GM23338 (cell line): ENCODE measurements around the gene PLPPR5. TPM values are rescaled to one million over a fixed set of nuclear protein-coding genes. Genes with fewer than 3 reads are reported as not detected.
"Not testable (repeated sequence)": the region's sequence is repeated elsewhere in the genome, so short reads cannot be mapped to it uniquely, and the experiment has no call there.

ENCODE experiments used
- ATAC-seq: fragments of 200-7000 bp; cut with Tn5 transposase; 3 replicates; pipeline ENCODE4 v1.9.1; 2020
- DNase-seq: peaks from one replicate; pipeline ENCODE4 v3.0.0-alpha.2; 2015; ENCODE audit warnings: low spot score
- H2AFZ ChIP-seq: fragments of 200-600 bp; sonication (generic); 2 replicates; pipeline ENCODE4 v1.8.0; 2016; ENCODE audit warnings: antibody characterized with exemption, mild to moderate bottlenecking, moderate library complexity
- H3F3A ChIP-seq: fragments of 200-600 bp; sonication (generic); replicated peaks from 2 replicates; pipeline ENCODE4 v1.8.0; 2017; ENCODE audit warnings: antibody characterized with exemption, mixed run types, low read depth
- H3K27ac ChIP-seq: fragments of 200-600 bp; sonication (generic); 2 replicates; pipeline ENCODE4 v1.6.1; 2016; ENCODE audit warnings: low read depth
- H3K27me3 ChIP-seq: fragments of 200-600 bp; sonication (generic); 2 replicates; pipeline ENCODE4 v1.8.0; 2016; ENCODE audit warnings: mild to moderate bottlenecking, mixed run types, moderate library complexity; ENCODE audit not compliant: insufficient read depth
- H3K36me3 ChIP-seq: fragments of 200-600 bp; sonication (generic); 2 replicates; pipeline ENCODE4 v1.8.0; 2016; ENCODE audit warnings: mild to moderate bottlenecking; ENCODE audit not compliant: insufficient read depth
- H3K4me1 ChIP-seq: fragments of 200-600 bp; sonication (generic); 2 replicates; pipeline ENCODE4 v1.8.0; 2016; ENCODE audit warnings: mild to moderate bottlenecking, moderate library complexity; ENCODE audit not compliant: insufficient read depth
- H3K4me2 ChIP-seq: fragments of 200-600 bp; sonication (generic); 2 replicates; pipeline ENCODE4 v1.7.1; 2017; ENCODE audit warnings: mixed run types
- H3K4me3 ChIP-seq: fragments of 200-600 bp; sonication (generic); 2 replicates; pipeline ENCODE4 v1.6.1; 2016; ENCODE audit warnings: mixed run types
- H3K79me2 ChIP-seq: fragments of 200-600 bp; sonication (generic); replicated peaks from 2 replicates; pipeline ENCODE4 v1.8.0; 2017; ENCODE audit warnings: mild to moderate bottlenecking; ENCODE audit not compliant: insufficient read depth
- H3K9me2 ChIP-seq: fragments of 200-600 bp; sonication (generic); 2 replicates; pipeline ENCODE4 v1.8.0; 2017; ENCODE audit not compliant: insufficient read depth
- H4K20me1 ChIP-seq: fragments of 200-600 bp; sonication (generic); replicated peaks from 2 replicates; pipeline ENCODE4 v1.8.0; 2017; ENCODE audit warnings: mild to moderate bottlenecking; ENCODE audit not compliant: insufficient read depth
- H3K27ac Mint-ChIP-seq: 2 replicates; pipeline ENCODE4 v1.8.0; 2020; ENCODE audit warnings: inconsistent platforms, mild to moderate bottlenecking, moderate library complexity, mixed read lengths
- H3K27me3 Mint-ChIP-seq: 3 replicates; pipeline ENCODE4 v1.8.0; 2022; ENCODE audit warnings: low read depth, mild to moderate bottlenecking, moderate library complexity, mixed read lengths, inconsistent platforms; ENCODE audit not compliant: insufficient read depth, poor library complexity
- H3K36me3 Mint-ChIP-seq: 3 replicates; pipeline ENCODE4 v1.8.0; 2021; ENCODE audit warnings: low read depth, mild to moderate bottlenecking, inconsistent platforms, moderate library complexity, mixed read lengths
- H3K4me1 Mint-ChIP-seq: 3 replicates; pipeline ENCODE4 v1.8.0; 2020; ENCODE audit warnings: mild to moderate bottlenecking, inconsistent platforms, mixed read lengths
- H3K4me3 Mint-ChIP-seq: 3 replicates; pipeline ENCODE4 v1.8.0; 2021; ENCODE audit warnings: moderate library complexity, mild to moderate bottlenecking, inconsistent platforms, mixed read lengths
- H3K9me3 Mint-ChIP-seq: 3 replicates; pipeline ENCODE4 v1.8.0; 2020; ENCODE audit warnings: moderate library complexity, mild to moderate bottlenecking, inconsistent platforms, mixed read lengths
- EZH2 ChIP-seq: fragments of 200-600 bp; sonication (generic); IDR thresholded peaks from one replicate; pipeline ENCODE4 v1.8.0; 2017; ENCODE audit warnings: antibody characterized with exemption, mild to moderate bottlenecking, low read depth; ENCODE audit not compliant: unreplicated experiment
- STAT1 ChIP-seq: IDR thresholded peaks from one replicate; pipeline ENCODE4 v1.6.1; 2016; ENCODE audit warnings: antibody characterized with exemption; ENCODE audit not compliant: unreplicated experiment
- ZNF114 ChIP-seq: fragments of 250-450 bp; sonication (Bioruptor Pico); IDR thresholded peaks from 2 replicates; pipeline ENCODE4 v1.5.0; 2020; ENCODE audit warnings: mild to moderate bottlenecking, moderate library complexity
- ZNF331 ChIP-seq: fragments of 250-450 bp; sonication (Bioruptor Pico); IDR thresholded peaks from 2 replicates; pipeline ENCODE4 v1.5.0; 2020; ENCODE audit warnings: low read depth, mild to moderate bottlenecking, moderate library complexity
- polyA plus RNA-seq: library from polyadenylated mRNA; unstranded; fragments of >200 nt; fragmentation: Nextera tagmentation; extraction: Ambion mirVana; gene quantifications from 2 replicates; pipeline ENCODE4 v1.2.1, GENCODE V29; 2016
- total RNA-seq: library from RNA; depleted of rRNA; stranded (reverse); fragments of >200 nt; shearing (Covaris generic); gene quantifications from 2 replicates; pipeline ENCODE4 v1.2.3, GENCODE V29; 2014
- TF ChIP-seq, protein P1 (sequence below): fragments of 250-450 bp; sonication (Bioruptor Pico); IDR thresholded peaks from 2 replicates; pipeline ENCODE4 v1.5.0; 2020; ENCODE audit warnings: mild to moderate bottlenecking, moderate library complexity
- TF ChIP-seq, protein P2 (sequence below): IDR thresholded peaks from 2 replicates; pipeline ENCODE4 v1.6.1; 2016; ENCODE audit warnings: antibody characterized with exemption
- TF ChIP-seq, protein P3 (sequence below), 2 experiments: fragments of 200-600 bp in 1 of 2; sonication (generic) in 1 of 2; conservative IDR thresholded peaks; 2 replicates each; pipeline versions ENCODE4 v1.5.1 to v1.6.1; 2016 to 2017; ENCODE audit warnings: antibody characterized with exemption in 2 of 2, low read depth in 2 of 2, mild to moderate bottlenecking in 2 of 2, moderate library complexity in 1 of 2

Gene PLPPR5
- total and polyA plus RNA-seq, 2 experiments from 2014 or later: 3.2 to 4.2 TPM

DNA sequence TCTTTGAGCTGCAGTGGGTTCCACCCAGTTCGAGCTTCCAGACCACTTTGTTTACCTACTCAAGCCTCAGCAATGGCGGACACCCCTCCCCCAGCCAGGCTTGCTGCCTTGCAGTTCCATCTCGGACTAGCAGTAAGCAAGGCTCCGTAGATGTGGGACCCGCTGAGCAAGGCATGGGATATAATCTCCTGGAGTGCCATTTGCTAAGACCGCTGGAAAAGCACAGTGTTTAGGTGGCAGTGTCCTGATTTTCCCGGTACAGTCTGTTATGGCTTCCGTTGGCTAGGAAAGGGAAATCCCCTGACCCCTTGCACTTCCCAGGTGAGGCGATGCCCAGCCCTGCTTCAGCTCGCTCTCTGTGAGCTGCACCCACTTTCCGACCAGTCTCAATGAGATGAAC lies 123.4 kb downstream of the PLPPR5 start:
- H2AFZ ChIP-seq, H3K36me3 ChIP-seq, H3K4me3 ChIP-seq, H3K27me3 ChIP-seq, H3K27ac ChIP-seq, DNase-seq, H3K27ac Mint-ChIP-seq, H3K4me1 Mint-ChIP-seq, ATAC-seq, H3K4me2 ChIP-seq, H3K4me3 Mint-ChIP-seq, H3K27me3 Mint-ChIP-seq, H3K79me2 ChIP-seq, H3K9me2 ChIP-seq, H3K4me1 ChIP-seq, H4K20me1 ChIP-seq, H3F3A ChIP-seq: not testable (repeated sequence)
- Mint-ChIP-seq H3K36me3 (peaks cover 21% of the 10 kb centered on the region; the same call in 2 of the 3 replicates), H3K9me3 (peaks cover 24% of the 10 kb centered on the region)

DNA sequence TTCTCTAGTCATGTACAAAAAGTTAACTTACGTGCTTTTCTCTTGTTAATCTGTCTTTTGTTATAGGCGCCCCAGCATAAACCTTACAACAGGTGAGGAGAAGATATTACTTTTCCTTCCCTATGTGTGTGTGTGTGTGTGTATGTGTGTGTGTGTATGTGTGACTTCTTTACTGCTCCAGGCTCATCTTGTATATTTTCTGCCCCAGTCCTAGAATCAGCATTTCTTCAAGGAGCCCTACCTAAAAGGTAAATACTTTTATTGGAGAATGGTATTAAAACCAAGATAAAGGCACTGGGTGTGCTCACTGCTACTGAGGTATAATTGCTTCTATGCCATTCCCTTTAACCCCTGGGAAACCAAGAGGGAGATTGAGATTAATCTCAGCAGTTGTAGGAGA lies 129.8 kb downstream of the PLPPR5 start:
- Mint-ChIP-seq H3K27ac (no peak overlapping the region), H3K9me3 (no peaks in the 10 kb centered on the region), H3K4me3 (no peak overlapping the region), H3K4me1 (peaks cover 10% of the 10 kb centered on the region), H3K27me3 (peaks cover 3% of the 10 kb centered on the region), H3K36me3 (no peaks in the 10 kb centered on the region)
- DNase-seq: no peak
- H3F3A ChIP-seq: no peaks in the 10 kb centered on the region
- no peak overlapping the region for H3K4me2 ChIP-seq
- H3K27me3 ChIP-seq: no peaks in the 10 kb centered on the region
- H3K9me2 ChIP-seq: peaks cover 9% of the 10 kb centered on the region
- no peaks in the 10 kb centered on the region for H4K20me1 ChIP-seq
- H3K4me1 ChIP-seq: 0 out of 2 replicates have a peak, but pooled peaks cover 5% of the 10 kb centered on the region
- no peaks in the 10 kb centered on the region for H3K36me3 ChIP-seq
- TF ChIP-seq, protein P1, sequence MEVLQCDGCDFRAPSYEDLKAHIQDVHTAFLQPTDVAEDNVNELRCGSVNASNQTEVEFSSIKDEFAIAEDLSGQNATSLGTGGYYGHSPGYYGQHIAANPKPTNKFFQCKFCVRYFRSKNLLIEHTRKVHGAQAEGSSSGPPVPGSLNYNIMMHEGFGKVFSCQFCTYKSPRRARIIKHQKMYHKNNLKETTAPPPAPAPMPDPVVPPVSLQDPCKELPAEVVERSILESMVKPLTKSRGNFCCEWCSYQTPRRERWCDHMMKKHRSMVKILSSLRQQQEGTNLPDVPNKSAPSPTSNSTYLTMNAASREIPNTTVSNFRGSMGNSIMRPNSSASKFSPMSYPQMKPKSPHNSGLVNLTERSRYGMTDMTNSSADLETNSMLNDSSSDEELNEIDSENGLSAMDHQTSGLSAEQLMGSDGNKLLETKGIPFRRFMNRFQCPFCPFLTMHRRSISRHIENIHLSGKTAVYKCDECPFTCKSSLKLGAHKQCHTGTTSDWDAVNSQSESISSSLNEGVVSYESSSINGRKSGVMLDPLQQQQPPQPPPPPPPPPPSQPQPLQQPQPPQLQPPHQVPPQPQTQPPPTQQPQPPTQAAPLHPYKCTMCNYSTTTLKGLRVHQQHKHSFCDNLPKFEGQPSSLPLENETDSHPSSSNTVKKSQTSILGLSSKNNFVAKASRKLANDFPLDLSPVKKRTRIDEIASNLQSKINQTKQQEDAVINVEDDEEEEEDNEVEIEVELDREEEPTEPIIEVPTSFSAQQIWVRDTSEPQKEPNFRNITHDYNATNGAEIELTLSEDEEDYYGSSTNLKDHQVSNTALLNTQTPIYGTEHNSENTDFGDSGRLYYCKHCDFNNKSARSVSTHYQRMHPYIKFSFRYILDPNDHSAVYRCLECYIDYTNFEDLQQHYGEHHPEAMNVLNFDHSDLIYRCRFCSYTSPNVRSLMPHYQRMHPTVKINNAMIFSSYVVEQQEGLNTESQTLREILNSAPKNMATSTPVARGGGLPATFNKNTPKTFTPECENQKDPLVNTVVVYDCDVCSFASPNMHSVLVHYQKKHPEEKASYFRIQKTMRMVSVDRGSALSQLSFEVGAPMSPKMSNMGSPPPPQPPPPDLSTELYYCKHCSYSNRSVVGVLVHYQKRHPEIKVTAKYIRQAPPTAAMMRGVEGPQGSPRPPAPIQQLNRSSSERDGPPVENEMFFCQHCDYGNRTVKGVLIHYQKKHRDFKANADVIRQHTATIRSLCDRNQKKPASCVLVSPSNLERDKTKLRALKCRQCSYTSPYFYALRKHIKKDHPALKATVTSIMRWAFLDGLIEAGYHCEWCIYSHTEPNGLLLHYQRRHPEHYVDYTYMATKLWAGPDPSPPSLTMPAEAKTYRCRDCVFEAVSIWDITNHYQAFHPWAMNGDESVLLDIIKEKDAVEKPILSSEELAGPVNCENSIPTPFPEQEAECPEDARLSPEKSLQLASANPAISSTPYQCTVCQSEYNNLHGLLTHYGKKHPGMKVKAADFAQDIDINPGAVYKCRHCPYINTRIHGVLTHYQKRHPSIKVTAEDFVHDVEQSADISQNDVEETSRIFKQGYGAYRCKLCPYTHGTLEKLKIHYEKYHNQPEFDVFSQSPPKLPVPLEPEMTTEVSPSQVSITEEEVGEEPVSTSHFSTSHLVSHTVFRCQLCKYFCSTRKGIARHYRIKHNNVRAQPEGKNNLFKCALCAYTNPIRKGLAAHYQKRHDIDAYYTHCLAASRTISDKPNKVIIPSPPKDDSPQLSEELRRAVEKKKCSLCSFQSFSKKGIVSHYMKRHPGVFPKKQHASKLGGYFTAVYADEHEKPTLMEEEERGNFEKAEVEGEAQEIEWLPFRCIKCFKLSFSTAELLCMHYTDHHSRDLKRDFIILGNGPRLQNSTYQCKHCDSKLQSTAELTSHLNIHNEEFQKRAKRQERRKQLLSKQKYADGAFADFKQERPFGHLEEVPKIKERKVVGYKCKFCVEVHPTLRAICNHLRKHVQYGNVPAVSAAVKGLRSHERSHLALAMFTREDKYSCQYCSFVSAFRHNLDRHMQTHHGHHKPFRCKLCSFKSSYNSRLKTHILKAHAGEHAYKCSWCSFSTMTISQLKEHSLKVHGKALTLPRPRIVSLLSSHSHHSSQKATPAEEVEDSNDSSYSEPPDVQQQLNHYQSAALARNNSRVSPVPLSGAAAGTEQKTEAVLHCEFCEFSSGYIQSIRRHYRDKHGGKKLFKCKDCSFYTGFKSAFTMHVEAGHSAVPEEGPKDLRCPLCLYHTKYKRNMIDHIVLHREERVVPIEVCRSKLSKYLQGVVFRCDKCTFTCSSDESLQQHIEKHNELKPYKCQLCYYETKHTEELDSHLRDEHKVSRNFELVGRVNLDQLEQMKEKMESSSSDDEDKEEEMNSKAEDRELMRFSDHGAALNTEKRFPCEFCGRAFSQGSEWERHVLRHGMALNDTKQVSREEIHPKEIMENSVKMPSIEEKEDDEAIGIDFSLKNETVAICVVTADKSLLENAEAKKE (CRISPR knock-in tag): no peak
- TF ChIP-seq, protein P2, sequence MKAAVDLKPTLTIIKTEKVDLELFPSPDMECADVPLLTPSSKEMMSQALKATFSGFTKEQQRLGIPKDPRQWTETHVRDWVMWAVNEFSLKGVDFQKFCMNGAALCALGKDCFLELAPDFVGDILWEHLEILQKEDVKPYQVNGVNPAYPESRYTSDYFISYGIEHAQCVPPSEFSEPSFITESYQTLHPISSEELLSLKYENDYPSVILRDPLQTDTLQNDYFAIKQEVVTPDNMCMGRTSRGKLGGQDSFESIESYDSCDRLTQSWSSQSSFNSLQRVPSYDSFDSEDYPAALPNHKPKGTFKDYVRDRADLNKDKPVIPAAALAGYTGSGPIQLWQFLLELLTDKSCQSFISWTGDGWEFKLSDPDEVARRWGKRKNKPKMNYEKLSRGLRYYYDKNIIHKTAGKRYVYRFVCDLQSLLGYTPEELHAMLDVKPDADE: no peak
- TF ChIP-seq ZNF114 (CRISPR knock-in tag) (no peak), ZNF331 (CRISPR knock-in tag) (no peak), EZH2 (no peak), STAT1 (no peak)
- TF ChIP-seq, protein P3, sequence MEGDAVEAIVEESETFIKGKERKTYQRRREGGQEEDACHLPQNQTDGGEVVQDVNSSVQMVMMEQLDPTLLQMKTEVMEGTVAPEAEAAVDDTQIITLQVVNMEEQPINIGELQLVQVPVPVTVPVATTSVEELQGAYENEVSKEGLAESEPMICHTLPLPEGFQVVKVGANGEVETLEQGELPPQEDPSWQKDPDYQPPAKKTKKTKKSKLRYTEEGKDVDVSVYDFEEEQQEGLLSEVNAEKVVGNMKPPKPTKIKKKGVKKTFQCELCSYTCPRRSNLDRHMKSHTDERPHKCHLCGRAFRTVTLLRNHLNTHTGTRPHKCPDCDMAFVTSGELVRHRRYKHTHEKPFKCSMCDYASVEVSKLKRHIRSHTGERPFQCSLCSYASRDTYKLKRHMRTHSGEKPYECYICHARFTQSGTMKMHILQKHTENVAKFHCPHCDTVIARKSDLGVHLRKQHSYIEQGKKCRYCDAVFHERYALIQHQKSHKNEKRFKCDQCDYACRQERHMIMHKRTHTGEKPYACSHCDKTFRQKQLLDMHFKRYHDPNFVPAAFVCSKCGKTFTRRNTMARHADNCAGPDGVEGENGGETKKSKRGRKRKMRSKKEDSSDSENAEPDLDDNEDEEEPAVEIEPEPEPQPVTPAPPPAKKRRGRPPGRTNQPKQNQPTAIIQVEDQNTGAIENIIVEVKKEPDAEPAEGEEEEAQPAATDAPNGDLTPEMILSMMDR (conservative IDR thresholded peaks at IDR 0.05; ENCODE audit: low read depth in 2 of 2): no peak
- H3K4me3 ChIP-seq: no peak overlapping the region
- H3K79me2 ChIP-seq: no peaks in the 10 kb centered on the region
- no peak overlapping the region for H3K27ac ChIP-seq
- H2AFZ ChIP-seq: no peak overlapping the region
- no peak for ATAC-seq
